ENCODE data around the gene OXCT2.

Gene OXCT2

GRCh38 chr1:39727221-39727931, 43.8 kb downstream of the OXCT2 start:
- H3K9ac ChIP-seq (ENCODE audit: low read depth, low read length) = no peak overlapping the region
- TF ChIP-seq EZH2 (IDR thresholded peaks at IDR 0.05; ENCODE audit: borderline replicate concordance, low read depth, low read length, severe bottlenecking) (no peak), CTCF (IDR thresholded peaks at IDR 0.05; ENCODE audit: borderline replicate concordance, extremely low read depth, low read length, poor library complexity, severe bottlenecking) (no peak)
- no peaks in the 10 kb centered on the region for H4K20me1 ChIP-seq (ENCODE audit: insufficient read depth, low read length)
- no peaks in the 10 kb centered on the region for H3K9me3 ChIP-seq (ENCODE audit: insufficient read depth, low read length, severe bottlenecking)
- no peak overlapping the region for H2AFZ ChIP-seq (ENCODE audit: low read depth, low read length)
- peaks cover 44% of the 10 kb centered on the region for H3K27me3 ChIP-seq (ENCODE audit: insufficient read depth, low read length, poor library complexity)
- H3K4me3 ChIP-seq (ENCODE audit: low read depth in 1 of 2, low read length in 2 of 2) = no peak overlapping the region
- H3K27ac ChIP-seq (ENCODE audit: low read length) = no peak overlapping the region
- H3K4me1 ChIP-seq (ENCODE audit: insufficient read depth, low read length) = no peaks in the 10 kb centered on the region
- no peaks in the 10 kb centered on the region for H3K79me2 ChIP-seq (ENCODE audit: insufficient read depth, low read length)
- no peaks in the 10 kb centered on the region for H3K36me3 ChIP-seq (ENCODE audit: insufficient read depth, low read length)
- ATAC-seq (ENCODE audit: insufficient read depth, low read depth) (no peak), DNase-seq (no peak)
- no peak overlapping the region for H3K4me2 ChIP-seq (ENCODE audit: insufficient read depth, low read length)

- Histone ChIP-seq H3K9ac (ENCODE audit: low read depth, low read length) (no peak overlapping the region), H4K20me1 (ENCODE audit: insufficient read depth, low read length) (no peaks in the 10 kb centered on the region; the same call in 1 of the 2 replicates), H2AFZ (ENCODE audit: low read depth, low read length) (no peak overlapping the region), H3K27me3 (ENCODE audit: insufficient read depth, low read length, poor library complexity) (peaks cover 45% of the 10 kb centered on the region), H3K36me3 (ENCODE audit: insufficient read depth, low read length) (no peaks in the 10 kb centered on the region), H3K4me1 (ENCODE audit: insufficient read depth, low read length) (no peaks in the 10 kb centered on the region), H3K9me3 (ENCODE audit: insufficient read depth, low read length, severe bottlenecking) (no peaks in the 10 kb centered on the region), H3K4me2 (ENCODE audit: insufficient read depth, low read length) (no peak overlapping the region), H3K27ac (ENCODE audit: low read length) (no peak overlapping the region), H3K79me2 (ENCODE audit: insufficient read depth, low read length) (no peaks in the 10 kb centered on the region), H3K4me3 (ENCODE audit: low read depth in 1 of 2, low read length in 2 of 2) (no peak overlapping the region)
- TF ChIP-seq EZH2 (IDR thresholded peaks at IDR 0.05; ENCODE audit: borderline replicate concordance, low read depth, low read length, severe bottlenecking) = no peak
- no peak for TF ChIP-seq CTCF (IDR thresholded peaks at IDR 0.05; ENCODE audit: borderline replicate concordance, extremely low read depth, low read length, poor library complexity, severe bottlenecking)
- no peak for ATAC-seq (ENCODE audit: insufficient read depth, low read depth)
- DNase-seq = no peak
These were observed 44.5 kb downstream of the OXCT2 start for GRCh38 chr1:39726600-39726999.

- H3K79me2 ChIP-seq (ENCODE audit: insufficient read depth, low read length) = no peaks in the 10 kb centered on the region
- H3K36me3 ChIP-seq (ENCODE audit: insufficient read depth, low read length) = no peaks in the 10 kb centered on the region
- peaks cover 28% of the 10 kb centered on the region for H3K27me3 ChIP-seq (ENCODE audit: insufficient read depth, low read length, poor library complexity)
- no peak for TF ChIP-seq EZH2 (IDR thresholded peaks at IDR 0.05; ENCODE audit: borderline replicate concordance, low read depth, low read length, severe bottlenecking)
- TF ChIP-seq CTCF (IDR thresholded peaks at IDR 0.05; ENCODE audit: borderline replicate concordance, extremely low read depth, low read length, poor library complexity, severe bottlenecking) = no peak
- H3K9me3 ChIP-seq (ENCODE audit: insufficient read depth, low read length, severe bottlenecking) = no peaks in the 10 kb centered on the region
- ATAC-seq (ENCODE audit: insufficient read depth, low read depth) (no peak), DNase-seq (no peak)
- H2AFZ ChIP-seq (ENCODE audit: low read depth, low read length) = no peak overlapping the region
- no peak overlapping the region for H3K4me2 ChIP-seq (ENCODE audit: insufficient read depth, low read length)
- no peaks in the 10 kb centered on the region; the same call in 1 of the 2 replicates for H4K20me1 ChIP-seq (ENCODE audit: insufficient read depth, low read length)
- H3K4me3 ChIP-seq (ENCODE audit: low read depth in 1 of 2, low read length in 2 of 2) = no peak overlapping the region
- H3K9ac ChIP-seq (ENCODE audit: low read depth, low read length) = no peak overlapping the region
- H3K27ac ChIP-seq (ENCODE audit: low read length) = no peak overlapping the region
- H3K4me1 ChIP-seq (ENCODE audit: insufficient read depth, low read length) = no peaks in the 10 kb centered on the region
These were observed 48.7 kb downstream of the OXCT2 start for GRCh38 chr1:39722495-39722894.
